ENCODE results near the gene CCDC66. TPM values are rescaled to one million over a fixed set of nuclear protein-coding genes. Genes with fewer than 3 reads are reported as not detected.

Gene CCDC66
- total and polyA plus RNA-seq, 12 donors = 4.7 to 18.6 (median 12.8) TPM

GRCh38 chr3:56624725-56625124, 67.8 kb downstream of the CCDC66 start:
- DNase-seq (no peak), ATAC-seq (no peak)
- WGBS, 2 donors = 67 to 73% methylated on average over 3 of the region's 3 CpGs
- TF ChIP-seq, protein P1, sequence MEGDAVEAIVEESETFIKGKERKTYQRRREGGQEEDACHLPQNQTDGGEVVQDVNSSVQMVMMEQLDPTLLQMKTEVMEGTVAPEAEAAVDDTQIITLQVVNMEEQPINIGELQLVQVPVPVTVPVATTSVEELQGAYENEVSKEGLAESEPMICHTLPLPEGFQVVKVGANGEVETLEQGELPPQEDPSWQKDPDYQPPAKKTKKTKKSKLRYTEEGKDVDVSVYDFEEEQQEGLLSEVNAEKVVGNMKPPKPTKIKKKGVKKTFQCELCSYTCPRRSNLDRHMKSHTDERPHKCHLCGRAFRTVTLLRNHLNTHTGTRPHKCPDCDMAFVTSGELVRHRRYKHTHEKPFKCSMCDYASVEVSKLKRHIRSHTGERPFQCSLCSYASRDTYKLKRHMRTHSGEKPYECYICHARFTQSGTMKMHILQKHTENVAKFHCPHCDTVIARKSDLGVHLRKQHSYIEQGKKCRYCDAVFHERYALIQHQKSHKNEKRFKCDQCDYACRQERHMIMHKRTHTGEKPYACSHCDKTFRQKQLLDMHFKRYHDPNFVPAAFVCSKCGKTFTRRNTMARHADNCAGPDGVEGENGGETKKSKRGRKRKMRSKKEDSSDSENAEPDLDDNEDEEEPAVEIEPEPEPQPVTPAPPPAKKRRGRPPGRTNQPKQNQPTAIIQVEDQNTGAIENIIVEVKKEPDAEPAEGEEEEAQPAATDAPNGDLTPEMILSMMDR (IDR thresholded peaks at IDR 0.05) = no peak
- intact Hi-C loops (cut with DNase I) = no loop called here
- no peaks in the 10 kb centered on the region for H3K9me3 ChIP-seq
- H3K27me3 ChIP-seq = no peaks in the 10 kb centered on the region
- peaks cover 0 to 100% (median 46%) of the 10 kb centered on the region in 9 donors for H3K36me3 ChIP-seq
- no peak overlapping the region for H3K4me3 ChIP-seq
- no peak overlapping the region for H3K27ac ChIP-seq
- peaks cover 0 to 4% (median 0%) of the 10 kb centered on the region in 9 donors for H3K4me1 ChIP-seq

DNA sequence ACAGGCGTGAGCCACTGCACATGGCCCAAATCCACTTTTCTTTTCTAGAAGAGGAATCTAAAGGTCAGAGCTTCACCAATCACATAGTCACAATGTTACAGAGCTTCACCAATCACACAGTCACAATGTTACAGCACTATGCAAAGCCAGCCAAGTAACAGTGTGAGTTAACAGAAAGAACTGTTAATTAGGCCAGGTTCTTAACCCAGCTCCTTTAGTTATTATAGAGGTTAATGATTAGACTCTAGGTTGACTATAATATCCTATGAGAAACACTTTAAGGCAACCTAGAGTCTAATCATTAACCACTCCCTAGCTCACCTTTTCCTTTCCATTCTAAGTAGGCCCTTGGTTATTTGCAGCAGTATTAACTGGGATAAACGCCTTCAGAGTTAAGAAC, 72.1 kb downstream of the CCDC66 start:
- WGBS, 2 donors = 93 to 97% methylated on average over 2 of the region's 2 CpGs
- H3K4me1 ChIP-seq = peaks cover 0 to 20% (median 3%) of the 10 kb centered on the region in 9 donors
- no peak overlapping the region for H3K4me3 ChIP-seq
- H3K27me3 ChIP-seq = no peaks in the 10 kb centered on the region
- TF ChIP-seq, protein P1 (IDR thresholded peaks at IDR 0.05) = no peak
- no peaks in the 10 kb centered on the region for H3K9me3 ChIP-seq
- no peak overlapping the region for H3K27ac ChIP-seq
- DNase-seq = no peak
- intact Hi-C loops (cut with DNase I) = no loop called here
- H3K36me3 ChIP-seq = peaks cover 0 to 97% (median 28%) of the 10 kb centered on the region in 9 donors
- ATAC-seq = peak in 1 of 8 donors; percentile 14

DNA sequence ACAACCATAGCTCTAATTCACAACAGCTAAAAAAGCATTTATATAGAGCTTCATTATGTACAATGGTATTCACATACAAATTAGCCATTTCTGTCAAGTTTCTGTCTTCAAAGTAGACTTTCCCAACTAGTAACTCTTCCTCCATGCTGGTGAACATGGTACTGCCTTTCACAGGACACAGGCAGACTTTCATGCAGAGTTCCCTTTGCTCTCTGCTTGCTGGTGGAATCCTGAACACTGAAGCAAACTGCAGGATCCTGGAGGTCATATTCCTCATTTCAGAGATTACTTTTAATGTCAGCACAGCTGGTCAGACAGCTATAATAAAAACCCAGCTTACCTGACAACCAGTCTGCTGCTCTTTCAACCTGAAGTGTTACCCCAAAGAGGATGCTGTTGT, 72.5 kb downstream of the CCDC66 start:
- Histone ChIP-seq H3K27ac (no peak overlapping the region), H3K36me3 (peaks cover 0 to 97% (median 27%) of the 10 kb centered on the region in 9 donors), H3K9me3 (no peaks in the 10 kb centered on the region), H3K4me3 (no peak overlapping the region), H3K4me1 (peaks cover 0 to 24% (median 4%) of the 10 kb centered on the region in 9 donors), H3K27me3 (no peaks in the 10 kb centered on the region)
- intact Hi-C loops (cut with DNase I) = no loop called here
- TF ChIP-seq, protein P1 (IDR thresholded peaks at IDR 0.05) = no peak
- no peak for DNase-seq
- no peak for ATAC-seq

DNA sequence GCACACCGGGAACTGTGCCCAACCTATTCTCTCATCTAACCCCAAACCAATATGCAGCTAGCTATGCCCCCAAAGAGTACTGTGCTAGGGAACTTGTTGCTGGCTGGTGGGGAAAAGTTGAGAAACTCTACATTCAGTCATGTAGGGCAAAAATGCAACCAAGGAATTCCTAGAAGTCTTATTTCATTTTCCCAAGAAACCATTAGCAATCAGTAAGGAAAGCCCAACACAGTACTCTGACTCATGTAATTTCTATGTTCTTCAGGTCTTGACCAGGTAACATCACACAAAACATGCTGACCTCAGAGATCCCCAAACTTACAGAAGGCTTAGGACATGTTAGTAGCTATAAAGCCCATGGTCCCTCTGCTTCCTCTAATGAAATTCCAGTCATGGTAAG, 74.0 kb downstream of the CCDC66 start:
- peaks cover 0 to 97% (median 17%) of the 10 kb centered on the region in 9 donors for H3K36me3 ChIP-seq
- no peak overlapping the region for H3K27ac ChIP-seq
- no peaks in the 10 kb centered on the region for H3K27me3 ChIP-seq
- peaks cover 0 to 31% (median 9%) of the 10 kb centered on the region in 9 donors for H3K4me1 ChIP-seq
- intact Hi-C loops (cut with DNase I) = loop anchor here in 1 of 10 donors (5.0 kb wide), 1 partner anchor 1749 kb away; no protein-coding TSS in a partner anchor
- 58 to 97% methylated on average over 1 of the region's 1 CpG for WGBS, 2 donors
- no peak for DNase-seq
- no peak overlapping the region for H3K4me3 ChIP-seq
- TF ChIP-seq, protein P1 (IDR thresholded peaks at IDR 0.05) = no peak
- ATAC-seq = no peak
- H3K9me3 ChIP-seq = no peaks in the 10 kb centered on the region

Measured in heart right ventricle (tissue), 16 donors.